GM23248 (cell line): ENCODE measurements around the gene FAM241A.

ENCODE experiments used
- EZH2 ChIP-seq: fragments of 200-600 bp; sonication (generic); IDR thresholded peaks from 2 replicates; pipeline ENCODE4 v1.6.1; 2018; ENCODE audit warnings: antibody characterized with exemption, mild to moderate bottlenecking; ENCODE audit not compliant: insufficient read depth, poor library complexity, severe bottlenecking
- EZH2phosphoT487 ChIP-seq: fragments of 200-600 bp; sonication (generic); IDR thresholded peaks from 2 replicates; pipeline ENCODE4 v1.6.1; 2018; ENCODE audit warnings: antibody characterized with exemption, moderate library complexity, mild to moderate bottlenecking, low read depth; ENCODE audit not compliant: insufficient read depth

DNA sequence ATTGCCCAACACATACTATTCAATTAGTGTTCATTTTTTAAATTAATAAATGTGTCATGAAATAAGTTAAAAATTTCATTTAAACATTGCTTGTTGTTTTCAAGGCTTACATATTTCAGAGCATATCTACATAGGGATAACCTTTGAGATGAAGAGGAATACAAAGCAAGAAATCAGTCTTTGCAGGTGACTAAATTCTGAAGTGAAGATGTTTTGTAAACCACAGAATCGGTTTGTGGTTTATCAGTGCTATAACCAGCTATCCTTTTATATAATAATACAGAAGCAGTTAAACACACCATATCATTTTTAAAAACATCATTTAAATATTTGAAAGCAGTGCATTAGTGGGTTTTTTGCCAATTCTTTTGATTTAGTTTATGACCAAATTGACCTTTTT, 26.9 kb downstream of the FAM241A start:
- no peak for TF ChIP-seq EZH2
- TF ChIP-seq EZH2phosphoT487 = no peak
